ENCODE results near the gene SYT17.
A peak's percentile ranks its signal among the peaks of the same experiment; 100 is the strongest.

SYT17 gene

DNA sequence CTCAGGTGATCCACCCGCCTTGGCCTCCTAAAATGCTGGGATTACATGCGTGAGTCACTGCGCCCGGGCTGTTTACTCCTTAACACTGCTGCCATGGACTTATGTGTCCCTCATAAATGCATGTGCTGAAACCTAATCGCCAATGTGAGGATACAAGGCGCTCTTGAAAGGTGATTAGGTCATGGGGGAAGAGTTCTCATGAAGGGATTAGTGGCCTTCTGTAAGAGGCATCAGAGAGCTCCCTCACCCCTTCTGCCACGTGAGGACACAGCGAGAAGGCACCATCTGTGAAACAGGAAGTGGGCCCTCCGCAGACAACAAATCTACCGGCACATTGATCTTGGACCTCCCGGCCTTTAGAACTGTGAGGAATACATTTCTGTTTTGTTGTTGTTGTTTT is 35.1 kb upstream of the SYT17 start:
- DNase-seq (ENCODE audit: low read depth), result no peak
- no peak overlapping the region for H3K4me3 ChIP-seq (ENCODE audit: low read length)
- TF ChIP-seq, protein P1, sequence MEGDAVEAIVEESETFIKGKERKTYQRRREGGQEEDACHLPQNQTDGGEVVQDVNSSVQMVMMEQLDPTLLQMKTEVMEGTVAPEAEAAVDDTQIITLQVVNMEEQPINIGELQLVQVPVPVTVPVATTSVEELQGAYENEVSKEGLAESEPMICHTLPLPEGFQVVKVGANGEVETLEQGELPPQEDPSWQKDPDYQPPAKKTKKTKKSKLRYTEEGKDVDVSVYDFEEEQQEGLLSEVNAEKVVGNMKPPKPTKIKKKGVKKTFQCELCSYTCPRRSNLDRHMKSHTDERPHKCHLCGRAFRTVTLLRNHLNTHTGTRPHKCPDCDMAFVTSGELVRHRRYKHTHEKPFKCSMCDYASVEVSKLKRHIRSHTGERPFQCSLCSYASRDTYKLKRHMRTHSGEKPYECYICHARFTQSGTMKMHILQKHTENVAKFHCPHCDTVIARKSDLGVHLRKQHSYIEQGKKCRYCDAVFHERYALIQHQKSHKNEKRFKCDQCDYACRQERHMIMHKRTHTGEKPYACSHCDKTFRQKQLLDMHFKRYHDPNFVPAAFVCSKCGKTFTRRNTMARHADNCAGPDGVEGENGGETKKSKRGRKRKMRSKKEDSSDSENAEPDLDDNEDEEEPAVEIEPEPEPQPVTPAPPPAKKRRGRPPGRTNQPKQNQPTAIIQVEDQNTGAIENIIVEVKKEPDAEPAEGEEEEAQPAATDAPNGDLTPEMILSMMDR (IDR thresholded peaks at IDR 0.05; ENCODE audit: insufficient read depth, low read depth, low read length, missing control alignments), result no peak

DNA sequence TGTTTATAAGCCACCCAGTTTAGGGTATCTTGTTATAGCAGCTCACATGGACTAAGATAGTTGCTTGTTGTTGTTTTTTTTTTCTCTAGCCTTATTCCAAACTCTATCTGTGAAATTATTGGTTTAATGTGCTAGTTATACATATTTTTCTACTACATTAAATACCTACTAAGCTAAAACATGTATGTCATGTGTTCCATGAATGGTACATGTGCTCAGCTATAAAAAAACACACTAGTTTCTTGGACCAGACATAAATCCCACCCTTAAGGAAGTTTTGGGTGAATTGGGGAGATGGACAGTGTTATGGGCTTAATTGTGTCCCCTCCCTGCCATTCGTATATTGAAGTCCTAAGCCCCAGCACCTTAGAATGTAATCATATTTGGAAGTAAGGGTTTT is 34.4 kb upstream of the SYT17 start:
- TF ChIP-seq, protein P1 (IDR thresholded peaks at IDR 0.05; ENCODE audit: insufficient read depth, low read depth, low read length, missing control alignments), result no peak
- DNase-seq (ENCODE audit: low read depth), result no peak
- H3K4me3 ChIP-seq (ENCODE audit: low read length), result no peak overlapping the region

DNA sequence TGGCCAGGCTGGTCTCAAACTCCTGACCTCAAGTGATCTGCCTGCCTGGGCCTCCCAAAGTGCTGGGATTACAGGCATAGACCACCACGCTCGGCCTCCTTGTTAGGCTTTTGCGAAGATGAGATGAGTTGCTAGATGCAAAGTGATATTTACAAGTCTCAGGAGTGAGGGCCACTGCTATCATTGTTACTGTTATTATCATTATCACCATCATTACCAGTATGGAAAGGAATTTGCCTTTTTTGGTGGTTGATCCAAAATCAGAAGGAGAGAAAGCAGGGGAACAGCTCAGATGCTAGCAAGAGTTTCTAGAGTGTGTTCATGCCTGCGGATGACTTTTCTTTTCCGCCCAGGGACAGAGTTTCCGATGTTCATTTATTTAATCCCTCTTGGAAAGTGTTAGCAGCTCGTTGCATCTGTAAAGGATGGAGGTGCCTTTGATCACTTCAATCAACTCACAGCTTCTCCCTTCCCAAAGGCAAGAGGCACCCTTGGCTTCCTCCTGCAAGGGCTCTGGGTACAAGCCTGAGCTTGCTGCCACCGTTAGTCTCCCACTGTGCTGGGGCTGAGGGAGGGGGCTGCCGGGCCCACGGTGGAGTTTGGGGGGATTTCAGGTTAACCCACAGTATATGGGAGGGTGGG is 32.7 kb upstream of the SYT17 start:
- peak; percentile 37 for DNase-seq (ENCODE audit: low read depth)
- TF ChIP-seq, protein P1 (IDR thresholded peaks at IDR 0.05; ENCODE audit: insufficient read depth, low read depth, low read length, missing control alignments), result no peak
- H3K4me3 ChIP-seq (ENCODE audit: low read length), result no peak overlapping the region

DNA sequence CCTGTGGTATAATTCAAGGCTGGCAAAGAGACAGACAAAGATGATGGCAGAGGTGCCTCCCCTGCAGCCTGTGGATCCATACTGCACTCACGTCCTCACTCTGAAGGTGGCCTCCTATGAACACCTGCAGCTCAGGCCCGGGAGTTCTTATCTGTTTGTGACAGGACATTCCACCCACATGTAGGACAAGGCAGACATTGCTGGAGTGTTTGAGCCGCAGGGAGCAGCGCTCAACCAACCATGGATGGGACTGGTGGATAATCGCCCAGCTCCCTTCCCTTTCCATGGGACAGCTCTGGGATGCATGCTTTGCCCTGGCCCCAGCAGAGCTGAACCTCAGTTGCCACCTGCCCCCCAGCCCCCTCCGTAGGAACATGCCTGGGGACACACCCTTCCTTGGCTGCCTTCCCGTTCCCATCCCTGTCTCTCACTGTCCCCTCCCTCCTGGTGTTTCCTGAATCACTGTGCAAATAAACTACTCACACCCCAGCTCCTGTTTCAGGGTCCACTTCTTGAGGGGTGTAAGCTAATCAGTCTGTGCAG is 32.1 kb upstream of the SYT17 start:
- no peak overlapping the region for H3K4me3 ChIP-seq (ENCODE audit: low read length)
- TF ChIP-seq, protein P1 (IDR thresholded peaks at IDR 0.05; ENCODE audit: insufficient read depth, low read depth, low read length, missing control alignments), result no peak
- DNase-seq (ENCODE audit: low read depth), result peak; percentile 88

DNA sequence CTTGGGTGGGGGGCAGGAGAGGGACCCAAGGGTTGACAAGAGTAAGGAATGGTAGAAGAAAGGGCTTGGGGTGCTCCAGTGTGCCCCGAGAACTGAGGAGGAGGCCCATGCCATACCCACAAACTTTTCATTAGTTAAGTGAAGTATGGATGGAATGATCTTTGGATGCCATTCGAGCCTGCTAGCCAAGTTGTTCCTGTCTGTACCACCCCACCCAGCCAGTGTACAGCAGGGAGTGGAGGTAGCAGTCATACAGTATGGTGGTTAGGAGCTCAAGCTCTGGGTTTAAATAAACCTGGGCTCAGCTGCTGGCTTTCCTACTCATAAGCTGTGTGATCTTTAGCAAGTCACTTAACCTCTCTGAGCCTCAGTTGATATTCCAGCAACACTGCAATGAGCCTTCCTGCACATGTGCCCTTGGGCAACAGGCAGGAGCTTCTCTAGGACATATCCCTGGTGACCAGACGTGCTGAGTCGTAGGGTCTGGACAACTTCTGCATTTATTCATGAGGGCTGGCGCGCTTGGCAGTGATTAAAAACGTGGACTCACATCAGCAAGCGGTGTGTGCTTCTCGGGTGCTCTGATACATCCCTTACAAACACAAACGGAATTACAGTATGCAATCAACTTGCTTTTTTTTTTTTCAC is 31.4 kb upstream of the SYT17 start:
- DNase-seq (ENCODE audit: low read depth), result peak; percentile 78
- TF ChIP-seq, protein P1 (IDR thresholded peaks at IDR 0.05; ENCODE audit: insufficient read depth, low read depth, low read length, missing control alignments), result no peak

DNA sequence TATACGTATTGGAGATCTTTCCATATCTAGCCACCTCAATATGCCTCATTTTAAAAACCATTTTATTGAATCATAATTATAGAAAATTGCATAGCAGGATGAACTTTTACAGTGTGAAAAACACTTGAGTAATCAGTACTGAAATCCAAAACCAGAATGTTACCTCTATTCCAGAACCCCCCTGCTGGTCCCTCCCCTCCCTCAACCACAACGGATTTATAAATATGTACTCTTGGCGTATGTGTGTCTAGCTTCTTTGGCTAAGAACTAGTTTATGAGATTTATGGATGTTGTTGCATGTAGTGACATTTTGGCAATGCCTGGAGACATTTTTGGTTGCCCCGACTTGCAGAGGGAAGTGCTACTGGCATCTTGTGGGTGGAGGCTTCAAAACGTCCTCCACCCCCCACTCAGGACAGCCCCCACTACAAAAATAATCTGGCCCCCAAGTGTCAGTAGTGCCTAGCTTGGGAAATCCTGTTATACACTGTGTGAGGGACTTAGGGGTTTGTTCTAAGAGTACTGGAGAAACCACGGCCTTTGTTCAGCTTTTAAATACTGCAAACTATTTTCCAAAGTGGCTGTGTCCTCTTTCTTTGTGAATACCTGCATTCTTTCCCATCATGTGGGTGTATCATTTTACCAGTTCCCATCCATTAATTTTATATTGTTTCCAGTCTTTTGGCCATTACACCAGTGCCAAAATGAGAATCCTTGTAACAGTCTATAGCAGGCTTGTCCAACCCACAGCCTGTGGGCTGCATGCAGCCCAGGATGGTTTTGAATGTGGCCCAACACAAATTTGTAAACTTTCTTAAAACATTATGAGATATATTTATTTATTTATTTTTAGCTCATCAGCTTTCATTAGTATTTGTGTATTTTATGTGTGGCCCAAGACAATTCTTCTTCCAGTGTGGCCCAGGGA is 30.6 kb upstream of the SYT17 start:
- no peak overlapping the region for H3K4me3 ChIP-seq (ENCODE audit: low read length)
- TF ChIP-seq, protein P1 (IDR thresholded peaks at IDR 0.05; ENCODE audit: insufficient read depth, low read depth, low read length, missing control alignments), result no peak
- DNase-seq (ENCODE audit: low read depth), result peak; percentile 44

More for the DNA sequence above, 31.4 kb upstream of the SYT17 start:
- H3K4me3 ChIP-seq (ENCODE audit: low read length), result no peak overlapping the region

All from epithelial cell of esophagus (primary cell).